ENCODE data around the gene TPRG1.

TPRG1 gene

GRCh38 chr3:189303584-189303983 is 131.8 kb downstream of the TPRG1 start:
- Histone ChIP-seq H3K4me3 (replicated peaks; ENCODE audit: insufficient read depth, low read length) (no peak overlapping the region), H3K27me3 (ENCODE audit: insufficient read depth, poor library complexity, severe bottlenecking) (no peaks in the 10 kb centered on the region), H3K27ac (replicated peaks) (no peak overlapping the region)
- TF ChIP-seq SPI1 (IDR thresholded peaks at IDR 0.05; ENCODE audit: borderline replicate concordance, low read depth) (no peak), REST (IDR thresholded peaks at IDR 0.05; ENCODE audit: insufficient replicate concordance, low read depth) (no peak), CTCF (IDR thresholded peaks at IDR 0.05; ENCODE audit: insufficient read depth, low read length) (no peak), GABPA (IDR thresholded peaks at IDR 0.05; ENCODE audit: low read depth) (no peak), POLR2AphosphoS5 (IDR thresholded peaks at IDR 0.05; ENCODE audit: low read depth) (no peak)
- DNase-seq (ENCODE audit: low read depth in 1 of 2, low spot score in 1 of 2), result no peak

- no peak for DNase-seq (ENCODE audit: low read depth in 1 of 2, low spot score in 1 of 2)
- Histone ChIP-seq H3K27ac (replicated peaks) (no peak overlapping the region), H3K4me3 (replicated peaks; ENCODE audit: insufficient read depth, low read length) (no peak overlapping the region), H3K27me3 (ENCODE audit: insufficient read depth, poor library complexity, severe bottlenecking) (no peaks in the 10 kb centered on the region)
- TF ChIP-seq SPI1 (IDR thresholded peaks at IDR 0.05; ENCODE audit: borderline replicate concordance, low read depth) (no peak), POLR2AphosphoS5 (IDR thresholded peaks at IDR 0.05; ENCODE audit: low read depth) (no peak), GABPA (IDR thresholded peaks at IDR 0.05; ENCODE audit: low read depth) (no peak), REST (IDR thresholded peaks at IDR 0.05; ENCODE audit: insufficient replicate concordance, low read depth) (no peak), CTCF (IDR thresholded peaks at IDR 0.05; ENCODE audit: insufficient read depth, low read length) (no peak)
Measured at GRCh38 chr3:189304465-189305351, 132.9 kb downstream of the TPRG1 start.

- TF ChIP-seq POLR2AphosphoS5 (IDR thresholded peaks at IDR 0.05; ENCODE audit: low read depth) (no peak), REST (IDR thresholded peaks at IDR 0.05; ENCODE audit: insufficient replicate concordance, low read depth) (no peak), SPI1 (IDR thresholded peaks at IDR 0.05; ENCODE audit: borderline replicate concordance, low read depth) (no peak), CTCF (IDR thresholded peaks at IDR 0.05; ENCODE audit: insufficient read depth, low read length) (no peak), GABPA (IDR thresholded peaks at IDR 0.05; ENCODE audit: low read depth) (no peak)
- Histone ChIP-seq H3K4me3 (replicated peaks; ENCODE audit: insufficient read depth, low read length) (no peak overlapping the region), H3K27ac (replicated peaks) (no peak overlapping the region), H3K27me3 (ENCODE audit: insufficient read depth, poor library complexity, severe bottlenecking) (no peaks in the 10 kb centered on the region)
- DNase-seq (ENCODE audit: low read depth in 1 of 2, low spot score in 1 of 2), result no peak
Measured at GRCh38 chr3:189305412-189305811, 133.6 kb downstream of the TPRG1 start.
